NT2/D1 (cell line): ENCODE results near the gene ZNF23.

ENCODE experiments used
- SUZ12 ChIP-seq: IDR thresholded peaks from 2 replicates; pipeline ENCODE4 v1.6.1; 2011; ENCODE audit not compliant: insufficient read length, insufficient read depth; ENCODE audit errors: extremely low read depth
- YY1 ChIP-seq: IDR thresholded peaks from 2 replicates; pipeline ENCODE4 v1.6.1; 2011; ENCODE audit not compliant: insufficient read length, insufficient read depth
- ZNF274 ChIP-seq: IDR thresholded peaks from 2 replicates; pipeline ENCODE4 v1.6.1; 2011; ENCODE audit warnings: mild to moderate bottlenecking, low read depth, low read length

DNA sequence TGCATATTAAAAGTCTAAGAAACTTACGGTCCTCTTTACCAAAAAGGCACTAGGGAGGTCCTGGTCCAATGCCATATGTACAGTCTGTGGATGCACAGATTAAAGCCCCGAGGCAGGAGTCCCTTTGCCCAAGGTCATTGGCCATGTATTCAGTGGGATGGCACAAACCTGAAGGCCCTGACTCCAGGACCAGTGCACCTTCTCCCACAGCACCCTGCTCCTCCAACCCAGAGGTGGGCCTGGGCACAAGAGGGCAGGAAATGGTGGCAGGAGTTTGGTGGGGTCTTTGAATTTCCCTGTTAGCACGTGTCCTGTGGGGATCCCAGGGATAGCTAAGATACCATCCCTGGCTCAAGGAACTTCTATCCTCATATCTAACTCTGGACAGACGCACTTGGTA lies 48.7 kb downstream of the ZNF23 start:
- no peak for TF ChIP-seq ZNF274
- no peak for TF ChIP-seq SUZ12
- TF ChIP-seq YY1: no peak
